HG03108 (cell line): ENCODE measurements around the gene TMEM184A.

Experiments
- ATAC-seq: cut with Tn5 transposase; IDR thresholded peaks from one replicate; pipeline ENCODE4 v1.9.1; 2021; ENCODE audit warnings: moderate library complexity; ENCODE audit not compliant: unreplicated experiment

Gene TMEM184A

GRCh38 chr7:1569016-1569415 lies 13.0 kb upstream of the TMEM184A start:
- ATAC-seq: no peak

GRCh38 chr7:1567896-1568510 lies 12.0 kb upstream of the TMEM184A start:
- no peak for ATAC-seq

GRCh38 chr7:1567049-1567771 lies 11.2 kb upstream of the TMEM184A start:
- no peak for ATAC-seq

GRCh38 chr7:1566687-1567048 lies 10.7 kb upstream of the TMEM184A start:
- ATAC-seq: no peak

- no peak for ATAC-seq
Observed at GRCh38 chr7:1564603-1565022, 8.6 kb upstream of the TMEM184A start.

- no peak for ATAC-seq
Observed at GRCh38 chr7:1563981-1564602, 8.1 kb upstream of the TMEM184A start.

GRCh38 chr7:1562597-1563051 lies 6.6 kb upstream of the TMEM184A start:
- ATAC-seq: no peak

- ATAC-seq: no peak
Observed at GRCh38 chr7:1562116-1562515, 6.1 kb upstream of the TMEM184A start.

- no peak for ATAC-seq
Observed at GRCh38 chr7:1561036-1561940, 5.3 kb upstream of the TMEM184A start.

- ATAC-seq: no peak
Observed at GRCh38 chr7:1560620-1561031, 4.6 kb upstream of the TMEM184A start.

GRCh38 chr7:1559626-1560590 lies 3.9 kb upstream of the TMEM184A start:
- no peak for ATAC-seq

- ATAC-seq: no peak
Observed at GRCh38 chr7:1558841-1559625, 3.0 kb upstream of the TMEM184A start.

GRCh38 chr7:1558181-1558811 lies 2.3 kb upstream of the TMEM184A start:
- ATAC-seq: no peak

- no peak for ATAC-seq
Observed at GRCh38 chr7:1557771-1558170, 1.8 kb upstream of the TMEM184A start.

- no peak for ATAC-seq
Observed at GRCh38 chr7:1557006-1557405, 1.0 kb upstream of the TMEM184A start.

- no peak for ATAC-seq
Observed at GRCh38 chr7:1555046-1555812, 776 bp downstream of the TMEM184A start.

GRCh38 chr7:1554333-1555045 lies 1.5 kb downstream of the TMEM184A start:
- no peak for ATAC-seq
